H1 (cell line): ENCODE results near the gene NTRK1. TPM values are rescaled to one million over a fixed set of nuclear protein-coding genes. Genes with fewer than 3 reads are reported as not detected.

Source experiments
- CTCF ChIA-PET: fragments of 300-600 bp; sonication (Branson Sonifier 250); formaldehyde crosslinking; loops from one replicate; lab custom pipeline; 2021; ENCODE audit not compliant: partially characterized antibody; lab: Charles Lee
- POLR2A ChIA-PET: fragments of 300-600 bp; sonication (Branson Sonifier 250); formaldehyde crosslinking; loops from one replicate; lab custom pipeline; 2021; ENCODE audit warnings: inconsistent platforms; ENCODE audit not compliant: partially characterized antibody; lab: Charles Lee
- DNase-seq, 2 experiments: peaks; one replicate each; pipeline versions ENCODE4 v3.0.0 to v3.0.0-alpha.2; 2010 to 2022; ENCODE audit warnings: low spot score in 2 of 2, low read depth in 1 of 2, mixed read lengths in 1 of 2
- FAIRE-seq: peaks from 2 replicates; lab custom pipeline; 2011; peaks lifted over from hg19 to GRCh38; lab: Jason Lieb, UNC
- H2AFZ ChIP-seq: 2 replicates; pipeline ENCODE4 v1.8.1; 2012; ENCODE audit warnings: low read length, inconsistent platforms
- H2AK5ac ChIP-seq: 2 replicates; pipeline ENCODE4 v1.6.1; 2013; ENCODE audit warnings: low read depth, low read length
- H2BK120ac ChIP-seq: replicated peaks from 2 replicates; pipeline ENCODE3; 2013; ENCODE audit warnings: low read depth, low read length, inconsistent platforms
- H2BK12ac ChIP-seq: 2 replicates; pipeline ENCODE4 v1.6.1; 2013; ENCODE audit warnings: low read depth, low read length
- H2BK15ac ChIP-seq: 2 replicates; pipeline ENCODE4 v1.6.1; 2013; ENCODE audit warnings: low read length
- H2BK20ac ChIP-seq: 2 replicates; pipeline ENCODE4 v1.6.1; 2013; ENCODE audit warnings: low read length
- H2BK5ac ChIP-seq: 2 replicates; pipeline ENCODE4 v1.6.1; 2013; ENCODE audit warnings: low read depth, low read length
- H3K14ac ChIP-seq: 2 replicates; pipeline ENCODE4 v1.6.1; 2013; ENCODE audit warnings: inconsistent platforms; ENCODE audit not compliant: insufficient read length
- H3K18ac ChIP-seq: 2 replicates; pipeline ENCODE4 v1.6.1; 2013; ENCODE audit warnings: low read length; ENCODE audit errors: extremely low read depth
- H3K23ac ChIP-seq: 2 replicates; pipeline ENCODE4 v1.6.1; 2013; ENCODE audit warnings: inconsistent platforms; ENCODE audit not compliant: insufficient read length
- H3K23me2 ChIP-seq: 2 replicates; pipeline ENCODE4 v1.6.1; 2013; ENCODE audit warnings: low read depth, low read length
- H3K27ac ChIP-seq: 2 replicates; pipeline ENCODE4 v1.6.1; 2011; ENCODE audit warnings: low read depth, low read length, inconsistent platforms
- H3K27me3 ChIP-seq, 4 experiments: replicated peaks in 1 of 4; 1 replicate in 1 of 4; 2 replicates in 3 of 4; pipeline versions ENCODE4 v1.6.1 to v1.8.1; 2011 to 2013; ENCODE audit warnings: low read length in 3 of 4, mild to moderate bottlenecking in 3 of 4, inconsistent platforms in 2 of 4, mixed read lengths in 2 of 4, moderate library complexity in 1 of 4; ENCODE audit not compliant: control insufficient read depth in 3 of 4, insufficient read depth in 3 of 4; ENCODE audit errors: extremely low read depth in 1 of 4
- H3K36me3 ChIP-seq, 4 experiments: 2 replicates each; pipeline versions ENCODE4 v1.6.1 to v1.8.1; 2011 to 2013; ENCODE audit warnings: mild to moderate bottlenecking in 4 of 4, low read length in 3 of 4, moderate library complexity in 2 of 4, control low read depth in 1 of 4, inconsistent platforms in 1 of 4; ENCODE audit not compliant: insufficient read depth in 4 of 4, control insufficient read depth in 2 of 4
- H3K4ac ChIP-seq: replicated peaks from 2 replicates; pipeline ENCODE3; 2013; ENCODE audit warnings: low read length, low read depth, mixed read lengths, inconsistent platforms; ENCODE audit not compliant: insufficient read length
- H3K4me1 ChIP-seq, 4 experiments: replicated peaks in 1 of 4; 1 replicate in 1 of 4; 2 replicates in 3 of 4; pipeline versions ENCODE4 v1.6.1 to v1.8.1; 2011 to 2013; ENCODE audit warnings: low read length in 3 of 4, inconsistent platforms in 2 of 4, mixed read lengths in 1 of 4; ENCODE audit not compliant: insufficient read depth in 4 of 4, control insufficient read depth in 3 of 4
- H3K4me2 ChIP-seq, 2 experiments: 2 replicates each; pipeline versions ENCODE4 v1.6.1 to v1.8.1; 2011 to 2013; ENCODE audit warnings: low read depth in 2 of 2, low read length in 2 of 2, control low read depth in 1 of 2, inconsistent platforms in 1 of 2, mild to moderate bottlenecking in 1 of 2; ENCODE audit not compliant: insufficient read depth in 1 of 2
- H3K4me3 ChIP-seq, 4 experiments: fragments of 200-600, 300-600 bp in 1 of 4; sonication (generic), shearing (Covaris generic), sonication (Bioruptor Twin) in 1 of 4; 2 replicates each; pipeline versions ENCODE4 v1.5.1 to v1.8.1; 2011 to 2016; ENCODE audit warnings: low read length in 4 of 4, low read depth in 3 of 4, control low read depth in 2 of 4, inconsistent platforms in 2 of 4, mild to moderate bottlenecking in 2 of 4, mixed read lengths in 1 of 4, moderate library complexity in 1 of 4; ENCODE audit not compliant: insufficient read depth in 2 of 4; ENCODE audit errors: extremely low read depth in 1 of 4
- H3K56ac ChIP-seq: replicated peaks from 2 replicates; pipeline ENCODE3; 2013; ENCODE audit warnings: low read depth, mild to moderate bottlenecking, mixed read lengths, low read length, inconsistent platforms; ENCODE audit not compliant: insufficient read length
- H3K79me1 ChIP-seq: 2 replicates; pipeline ENCODE4 v1.6.1; 2013; ENCODE audit warnings: low read depth, low read length, control low read depth
- H3K79me2 ChIP-seq, 2 experiments: 2 replicates each; pipeline versions ENCODE4 v1.6.1 to v1.8.1; 2012 to 2013; ENCODE audit warnings: low read length in 2 of 2, mild to moderate bottlenecking in 2 of 2, inconsistent platforms in 1 of 2; ENCODE audit not compliant: insufficient read depth in 2 of 2, control insufficient read depth in 1 of 2
- H3K9ac ChIP-seq, 4 experiments: replicated peaks in 1 of 4; 1 replicate in 1 of 4; 2 replicates in 3 of 4; pipeline versions ENCODE4 v1.6.1 to v1.8.1; 2011 to 2013; ENCODE audit warnings: low read depth in 3 of 4, low read length in 3 of 4, control low read depth in 2 of 4, mild to moderate bottlenecking in 2 of 4, moderate library complexity in 2 of 4, inconsistent platforms in 1 of 4; ENCODE audit errors: extremely low read depth in 1 of 4
- H3K9me3 ChIP-seq, 2 experiments: 2 replicates each; pipeline versions ENCODE4 v1.6.1 to v1.8.1; 2012 to 2013; ENCODE audit warnings: mild to moderate bottlenecking in 2 of 2, moderate library complexity in 2 of 2, control low read depth in 1 of 2, inconsistent platforms in 1 of 2, low read depth in 1 of 2, low read length in 1 of 2, mixed read lengths in 1 of 2; ENCODE audit not compliant: insufficient read depth in 2 of 2
- H4K20me1 ChIP-seq, 2 experiments: replicated peaks in 1 of 2; 2 replicates each; pipeline versions ENCODE3 to v1.8.1; 2011 to 2013; ENCODE audit warnings: inconsistent platforms in 2 of 2, low read length in 2 of 2, mild to moderate bottlenecking in 1 of 2; ENCODE audit not compliant: insufficient read depth in 2 of 2, control insufficient read depth in 1 of 2
- H4K5ac ChIP-seq: 2 replicates; pipeline ENCODE4 v1.6.1; 2013; ENCODE audit warnings: low read length, low read depth, mixed read lengths, inconsistent platforms; ENCODE audit not compliant: insufficient read length
- H4K8ac ChIP-seq: 2 replicates; pipeline ENCODE4 v1.8.0; 2013; ENCODE audit warnings: mild to moderate bottlenecking, moderate library complexity, low read length, inconsistent platforms; ENCODE audit not compliant: insufficient read depth; ENCODE audit errors: extremely low read depth
- H4K91ac ChIP-seq: replicated peaks from 2 replicates; pipeline ENCODE3; 2013; ENCODE audit warnings: low read length, mixed read lengths, inconsistent platforms; ENCODE audit not compliant: insufficient read length
- CTBP2 ChIP-seq: IDR thresholded peaks from 2 replicates; pipeline ENCODE4 v1.7.0; 2011; ENCODE audit warnings: borderline replicate concordance, mild to moderate bottlenecking, moderate library complexity, mixed read lengths, low read length; ENCODE audit not compliant: insufficient read depth, insufficient read length
- CTCF ChIP-seq, 3 experiments: IDR thresholded peaks; 1 replicate in 2 of 3; 2 replicates in 1 of 3; pipeline versions ENCODE4 v1.5.1 to v1.6.1; 2011; ENCODE audit warnings: low read length in 3 of 3, mild to moderate bottlenecking in 3 of 3, inconsistent platforms in 2 of 3, low read depth in 1 of 3, moderate library complexity in 1 of 3; ENCODE audit not compliant: insufficient read depth in 1 of 3; ENCODE audit errors: control extremely low read depth in 1 of 3
- WGBS, 2 experiments: shearing (Covaris generic) in 1 of 2; methylation state at CpG; one replicate each; pipeline versions ENCODE4 v1.1.6 to v1.1.7; 2013 to 2015; ENCODE audit warnings: low lambda C conversion rate in 2 of 2, mixed read lengths in 2 of 2, inconsistent platforms in 1 of 2, low coverage in 1 of 2, missing lambda C conversion rate in 1 of 2; ENCODE audit not compliant: insufficient replicate concordance in 2 of 2, insufficient coverage in 1 of 2, insufficient read length in 1 of 2; ENCODE audit errors: extremely low coverage in 1 of 2, missing lambda C conversion rate in 1 of 2; 5-methylcytosine and 5-hydroxymethylcytosine counted together
- polyA plus RNA-seq, 7 experiments: library from polyadenylated mRNA; depleted of rRNA in 3 of 7; stranded (reverse) in 5 of 7; unstranded in 2 of 7; fragments of >200 nt in 5 of 7; fragments of 200-250 nt in 2 of 7; gene quantifications; 1 replicate in 5 of 7; 2 replicates in 1 of 7; 4 replicates in 1 of 7; pipeline versions ENCODE4 v1.2.1 to v1.2.3, GENCODE V29; 2011 to 2013; ENCODE audit warnings: missing spikeins in 2 of 7, mixed read lengths in 2 of 7
- total RNA-seq: library from RNA; stranded (reverse); fragmentation: NEBNext Ultra II Directional; extraction: Animal tissue kit (Norgen Biotek cat#: 25700); gene quantifications from 2 replicates; pipeline ENCODE4 v1.2.1, GENCODE V29; 2021

NTRK1 gene
- total and polyA plus RNA-seq, 2 of the 8 experiments (the other 6 are each of a cell fraction or from before 2014, with no cell fraction given), result 0.12 to 0.24 TPM

- Histone ChIP-seq H3K79me2 (no peaks in the 10 kb centered on the region), H3K36me3 (no peaks in the 10 kb centered on the region), H2BK120ac (no peak overlapping the region), H3K14ac (no peak overlapping the region), H2BK5ac (no peak overlapping the region), H3K4ac (no peak overlapping the region), H3K4me1 (peaks cover 2 to 12% (median 10%) of the 10 kb centered on the region in 4 experiments), H3K56ac (no peak overlapping the region), H3K23me2 (peaks cover 3% of the 10 kb centered on the region; the same call in 1 of the 2 replicates), H2BK15ac (0 out of 2 replicates have a peak overlapping the region, but pooled peaks have one; percentile 61), H3K4me3 (no peak overlapping the region), H2BK12ac (peak overlapping the region; percentile 50; the same call in 1 of the 2 replicates), H3K9me3 (no peaks in the 10 kb centered on the region), H3K23ac (no peak overlapping the region), H4K20me1 (peaks cover 0 to 6% of the 10 kb centered on the region in 2 experiments), H4K5ac (no peak overlapping the region), H3K9ac (no peak overlapping the region), H2AFZ (no peak overlapping the region; the same call in 1 of the 2 replicates), H2AK5ac (no peak overlapping the region), H2BK20ac (no peak overlapping the region; the same call in 1 of the 2 replicates), H4K91ac (no peak overlapping the region), H4K8ac (0 out of 2 replicates have a peak overlapping the region, but pooled peaks have one; percentile 20), H3K79me1 (no peaks in the 10 kb centered on the region), H3K27ac (no peak overlapping the region), H3K27me3 (peaks cover 0 to 20% (median 11%) of the 10 kb centered on the region in 4 experiments; a peak in 6 of 7 replicates), H3K18ac (no peak overlapping the region), H3K4me2 (peak overlapping the region in 1 of 2 experiments; percentile 33; a peak in 2 of 4 replicates)
- FAIRE-seq (no peak), DNase-seq (peak in 1 of 2 experiments; percentile 75)
- TF ChIP-seq CTCF (IDR thresholded peaks at IDR 0.05; ENCODE audit: control extremely low read depth in 1 of 3, insufficient read depth in 1 of 3, low read depth in 1 of 3, low read length in 3 of 3) (peak in 2 of 3 experiments; percentile 38 to 56; a peak in 3 of 4 replicates), CTBP2 (no peak)
- CTCF ChIA-PET, result interaction anchor here (0.5 to 4.5 kb wide), 24 partner anchors 9 to 455 kb away, joined by 3 to 25 read pairs (median 5); partner anchors contain the start of gene INSRR
- 66% methylated on average over 23 of the region's 24 CpGs; no CpG with 5 or more reads in 1 of the 2 experiments for WGBS, 2 experiments
- POLR2A ChIA-PET, result interaction anchor here (0.8 to 1.2 kb wide), 3 partner anchors 11 to 121 kb away, joined by 3 read pairs; no protein-coding TSS in a partner anchor
Measured at GRCh38 chr1:156912861-156913808, 52.5 kb downstream of the NTRK1 start.
